HG02623 (cell line): Measurements from ENCODE around the gene SMAD4.
"Not testable (repeated sequence)": the region's sequence is repeated elsewhere in the genome, so short reads cannot be mapped to it uniquely, and the experiment has no call there.

ENCODE experiments used
- ATAC-seq: cut with Tn5 transposase; IDR thresholded peaks from one replicate; pipeline ENCODE4 v1.9.1; 2021; ENCODE audit warnings: moderate library complexity; ENCODE audit not compliant: unreplicated experiment

The SMAD4 gene

DNA sequence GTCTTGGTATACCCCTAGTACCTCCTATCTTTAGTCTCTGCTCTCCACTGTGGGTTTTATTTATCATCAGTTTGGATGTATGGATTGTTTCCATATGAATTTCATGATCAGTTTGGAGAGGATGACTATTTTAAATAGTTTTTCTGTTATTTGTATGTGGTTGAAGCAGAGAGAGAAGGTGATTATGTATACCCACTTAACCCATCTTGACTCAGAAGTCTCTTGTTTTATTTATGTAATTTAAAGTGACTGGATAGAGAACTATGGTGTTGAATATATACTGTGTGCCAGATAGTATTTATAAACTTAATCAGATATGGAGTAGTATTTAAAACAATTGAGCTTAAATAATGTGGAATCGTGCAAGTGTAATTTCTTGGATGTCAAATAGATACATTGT lies 39.9 kb downstream of the SMAD4 start:
- no peak for ATAC-seq

DNA sequence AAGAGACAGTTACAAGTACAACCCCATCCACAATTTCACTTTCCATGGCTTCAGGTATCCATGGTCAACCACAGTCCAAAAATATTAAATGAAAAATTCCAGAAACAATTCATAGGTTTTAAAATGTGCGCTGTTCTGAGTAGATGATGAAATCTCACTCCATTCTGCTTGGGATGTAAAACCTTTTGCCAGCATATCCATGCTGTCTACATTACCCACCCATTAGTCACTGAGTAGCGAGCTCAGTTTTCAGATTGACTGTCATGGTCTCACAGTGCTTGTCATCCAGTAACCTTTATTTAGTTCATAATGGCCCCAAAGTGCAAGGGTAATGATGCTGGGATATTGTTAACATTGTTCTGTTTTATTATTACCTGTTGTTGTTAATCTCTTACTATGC lies 40.5 kb downstream of the SMAD4 start:
- ATAC-seq: no peak

DNA sequence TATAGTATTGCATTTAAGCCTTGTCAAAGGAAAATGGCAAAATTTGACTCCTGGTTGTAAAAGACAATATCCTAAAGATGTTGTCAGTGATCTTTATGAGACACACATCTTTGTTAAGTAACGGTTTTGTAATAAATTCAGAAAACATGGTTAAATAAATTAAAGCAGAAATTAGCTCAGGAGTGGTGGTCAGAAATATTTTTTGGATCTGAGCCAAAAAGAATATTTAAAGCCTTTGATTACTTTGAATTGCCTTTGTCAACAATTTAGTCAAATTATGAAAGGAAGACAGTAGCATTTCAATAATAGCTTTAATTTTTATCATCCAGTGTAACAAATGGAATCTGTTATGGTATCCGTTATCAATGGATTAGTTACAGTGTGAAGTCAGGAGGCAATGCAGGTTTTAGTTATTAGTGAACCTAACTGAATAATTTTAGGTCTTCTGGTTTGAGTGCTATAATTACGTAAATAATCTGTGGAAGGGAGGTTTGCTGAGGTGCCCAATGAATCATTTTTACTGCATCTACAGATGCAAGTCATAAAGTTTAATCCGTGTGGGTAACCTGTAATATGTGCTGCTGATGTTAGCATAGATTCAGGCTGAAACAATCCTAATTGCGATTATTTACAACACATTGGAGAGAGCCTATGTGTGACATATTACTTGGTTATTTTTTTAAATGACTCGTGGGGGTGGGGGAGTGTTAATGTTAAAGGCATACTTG lies 42.7 kb downstream of the SMAD4 start:
- ATAC-seq: no peak

DNA sequence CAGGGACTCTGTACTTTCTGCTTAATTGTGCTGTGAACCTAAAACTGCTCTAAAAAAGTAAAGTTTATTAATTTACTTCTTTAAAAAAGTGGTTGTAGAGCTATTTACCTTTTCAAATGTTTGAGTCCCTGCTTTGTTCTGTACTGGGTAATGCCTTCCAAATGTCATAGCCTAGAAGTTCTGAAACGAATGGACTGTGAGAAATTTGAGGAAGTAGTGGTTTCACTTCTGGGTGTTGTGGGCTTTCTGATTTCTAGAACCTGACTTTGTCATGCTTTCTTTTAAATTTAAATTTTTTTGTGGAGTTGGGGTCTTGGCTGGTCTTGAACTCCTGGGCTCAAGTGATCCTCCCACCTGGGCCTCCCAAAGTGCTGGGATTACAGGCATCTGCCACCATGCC lies 44.6 kb downstream of the SMAD4 start:
- ATAC-seq: peak; percentile 71

DNA sequence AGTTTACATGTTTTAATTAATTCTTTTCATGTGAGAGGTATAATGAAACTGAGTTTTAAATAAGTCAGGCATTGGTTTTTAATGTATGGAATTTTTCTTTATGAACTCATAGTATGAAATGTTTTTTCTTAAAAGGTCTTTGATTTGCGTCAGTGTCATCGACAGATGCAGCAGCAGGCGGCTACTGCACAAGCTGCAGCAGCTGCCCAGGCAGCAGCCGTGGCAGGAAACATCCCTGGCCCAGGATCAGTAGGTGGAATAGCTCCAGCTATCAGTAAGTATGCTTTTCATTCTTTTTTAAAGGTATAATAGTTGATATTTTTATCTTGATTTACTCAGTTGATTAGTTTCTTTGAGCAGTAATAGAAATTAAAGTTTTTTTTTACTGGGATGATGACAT lies 46.5 kb downstream of the SMAD4 start:
- ATAC-seq: no peak

DNA sequence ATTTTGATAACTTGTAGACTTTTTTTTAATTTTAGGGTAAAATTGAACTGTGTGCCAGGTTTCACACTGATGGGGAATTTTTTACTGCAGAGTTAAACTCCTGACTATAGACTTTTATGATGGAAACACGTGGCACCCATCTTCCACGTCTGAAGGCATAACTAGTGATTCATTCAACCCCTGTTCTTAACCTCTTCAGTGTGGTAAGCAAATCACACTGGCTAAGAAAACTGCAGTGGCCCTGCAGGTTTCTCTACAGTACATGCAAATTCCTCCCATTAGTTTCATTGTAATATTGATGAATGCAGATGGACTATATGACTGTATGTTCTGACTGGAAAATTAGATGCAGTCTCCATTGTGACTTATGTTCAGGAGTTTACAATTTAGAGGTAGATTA lies 47.2 kb downstream of the SMAD4 start:
- peak; percentile 61 for ATAC-seq

DNA sequence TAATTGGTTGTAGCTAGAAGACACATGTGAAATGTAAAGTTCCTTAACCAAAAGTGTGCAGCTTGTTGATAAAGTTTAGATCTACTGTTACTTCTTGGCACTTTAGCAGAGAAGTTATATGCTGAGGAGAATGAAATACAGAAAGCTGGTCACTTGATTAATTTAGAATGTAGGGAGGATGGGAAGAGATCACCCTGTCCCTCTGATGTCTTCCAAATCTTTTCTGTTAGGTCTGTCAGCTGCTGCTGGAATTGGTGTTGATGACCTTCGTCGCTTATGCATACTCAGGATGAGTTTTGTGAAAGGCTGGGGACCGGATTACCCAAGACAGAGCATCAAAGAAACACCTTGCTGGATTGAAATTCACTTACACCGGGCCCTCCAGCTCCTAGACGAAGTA lies 48.0 kb downstream of the SMAD4 start:
- no peak for ATAC-seq

DNA sequence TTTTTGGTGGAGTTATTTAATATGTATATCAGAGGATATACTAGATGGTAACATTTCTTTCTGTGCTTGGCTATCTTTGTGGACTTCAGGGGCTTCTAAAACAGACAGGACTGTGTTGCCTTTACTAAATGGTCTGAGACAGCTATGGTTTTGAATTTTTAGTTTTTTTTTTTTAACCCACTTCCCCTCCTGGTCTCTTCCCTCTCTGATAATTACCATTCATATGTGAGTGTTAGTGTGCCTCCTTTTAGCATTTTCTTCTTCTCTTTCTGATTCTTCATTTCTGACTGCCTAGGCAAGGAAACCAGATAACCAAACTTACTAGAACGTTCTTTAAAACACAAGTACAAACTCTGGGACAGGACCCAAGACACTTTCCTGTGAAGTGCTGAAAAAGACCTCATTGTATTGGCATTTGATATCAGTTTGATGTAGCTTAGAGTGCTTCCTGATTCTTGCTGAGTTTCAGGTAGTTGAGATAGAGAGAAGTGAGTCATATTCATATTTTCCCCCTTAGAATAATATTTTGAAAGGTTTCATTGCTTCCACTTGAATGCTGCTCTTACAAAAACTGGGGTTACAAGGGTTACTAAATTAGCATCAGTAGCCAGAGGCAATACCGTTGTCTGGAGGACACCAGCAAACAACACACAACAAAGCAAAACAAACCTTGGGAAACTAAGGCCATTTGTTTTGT lies 52.7 kb downstream of the SMAD4 start:
- peak; percentile 71 for ATAC-seq

DNA sequence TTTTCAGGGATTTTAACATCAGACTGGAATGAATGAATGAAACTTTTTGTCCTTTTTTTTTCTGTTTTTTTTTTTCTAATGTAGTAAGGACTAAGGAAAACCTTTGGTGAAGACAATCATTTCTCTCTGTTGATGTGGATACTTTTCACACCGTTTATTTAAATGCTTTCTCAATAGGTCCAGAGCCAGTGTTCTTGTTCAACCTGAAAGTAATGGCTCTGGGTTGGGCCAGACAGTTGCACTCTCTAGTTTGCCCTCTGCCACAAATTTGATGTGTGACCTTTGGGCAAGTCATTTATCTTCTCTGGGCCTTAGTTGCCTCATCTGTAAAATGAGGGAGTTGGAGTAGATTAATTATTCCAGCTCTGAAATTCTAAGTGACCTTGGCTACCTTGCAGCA lies 53.4 kb downstream of the SMAD4 start:
- no peak for ATAC-seq

DNA sequence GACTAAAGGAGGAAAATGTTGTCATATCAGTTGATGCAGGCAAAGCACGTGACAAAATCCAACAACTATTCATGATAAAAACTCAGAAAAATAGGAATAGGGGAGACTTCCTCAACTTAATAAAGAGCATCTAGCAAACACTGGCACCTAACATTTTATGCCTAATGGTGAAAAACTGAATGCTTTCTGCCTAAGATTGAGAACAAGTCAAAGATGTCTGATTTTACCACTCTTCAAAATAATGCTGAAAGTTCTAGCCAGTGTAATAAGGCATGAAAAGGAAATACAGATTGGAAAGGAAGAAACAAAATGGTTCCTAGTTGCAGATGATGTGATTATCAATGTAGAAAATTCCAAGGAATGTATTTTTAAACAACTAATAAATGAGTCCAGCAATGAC lies 58.4 kb downstream of the SMAD4 start:
- ATAC-seq: no peak

DNA sequence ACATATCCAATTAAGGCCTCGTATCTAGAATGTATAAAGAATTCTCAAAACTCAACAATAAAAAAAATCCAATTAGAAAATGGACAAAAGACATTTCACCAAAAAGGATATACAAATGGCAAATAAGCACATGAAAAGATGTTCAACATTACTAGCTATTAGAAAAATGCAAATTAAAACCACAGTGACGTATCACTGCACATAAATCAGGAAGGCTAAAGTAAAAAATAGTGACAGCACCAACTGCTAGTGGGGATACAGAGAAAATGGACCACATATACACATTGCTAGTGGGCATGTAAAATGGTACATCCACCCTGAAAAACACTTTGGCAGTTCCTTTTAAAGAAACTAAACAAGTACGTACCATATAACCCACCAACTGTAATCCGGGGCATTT lies 59.7 kb downstream of the SMAD4 start:
- ATAC-seq: no peak

DNA sequence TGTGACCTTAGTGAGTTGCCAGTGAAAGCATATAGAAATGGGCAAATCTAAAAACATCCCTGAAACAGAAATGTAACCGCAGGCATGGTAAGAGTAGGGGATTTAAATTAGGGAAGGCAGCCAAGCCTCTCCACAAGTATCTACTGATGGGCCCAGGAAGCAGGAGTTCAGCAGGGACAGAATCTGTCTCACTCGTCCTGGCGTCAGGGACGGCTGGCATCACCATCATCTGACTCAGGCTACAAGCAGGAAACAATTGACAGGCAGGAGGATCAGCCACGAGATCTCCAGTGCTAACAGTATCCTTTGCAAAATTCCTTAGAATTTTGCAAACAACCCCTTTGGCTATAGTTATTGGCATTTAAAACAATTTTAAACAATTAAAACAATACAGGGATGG lies 61.3 kb downstream of the SMAD4 start:
- ATAC-seq: no peak

DNA sequence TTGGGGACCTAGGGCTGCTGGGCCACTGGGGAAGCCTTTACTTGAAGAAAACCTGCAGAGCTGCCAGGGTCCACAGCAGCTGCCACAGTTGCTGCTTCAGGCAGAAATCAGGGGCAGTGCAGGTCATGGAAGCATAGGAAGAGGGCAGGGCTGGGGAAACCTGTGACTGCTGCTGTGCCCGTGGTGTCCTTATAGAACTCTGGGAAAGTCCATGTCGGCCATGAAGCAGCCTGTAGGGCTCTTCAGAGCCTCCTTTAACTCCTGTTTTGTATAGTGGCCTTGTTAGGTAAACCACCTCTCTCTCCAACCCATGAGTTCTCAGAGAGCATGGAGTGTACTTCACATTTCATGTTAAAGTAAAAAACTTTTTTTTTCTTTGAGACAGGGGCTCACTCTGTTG lies 62.1 kb downstream of the SMAD4 start:
- ATAC-seq: no peak

DNA sequence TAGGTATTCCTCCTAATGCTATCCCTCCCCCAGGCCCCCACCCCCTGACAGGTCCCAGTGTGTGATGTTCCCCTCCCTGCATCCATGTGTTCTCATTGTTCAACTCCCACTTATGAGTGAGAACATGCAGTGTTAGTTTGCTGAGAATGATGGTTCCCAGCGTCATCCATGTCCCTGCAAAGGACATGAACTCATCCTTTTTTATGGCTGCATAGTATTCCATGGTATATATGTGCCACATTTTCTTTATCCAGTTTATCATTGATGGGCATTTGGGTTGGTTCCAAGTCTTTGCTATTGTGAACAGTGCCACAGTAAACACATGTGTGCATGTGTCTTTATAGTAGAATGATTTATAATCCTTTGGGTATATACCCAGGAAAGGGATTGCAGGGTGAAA lies 63.0 kb downstream of the SMAD4 start:
- ATAC-seq: not testable (repeated sequence)

DNA sequence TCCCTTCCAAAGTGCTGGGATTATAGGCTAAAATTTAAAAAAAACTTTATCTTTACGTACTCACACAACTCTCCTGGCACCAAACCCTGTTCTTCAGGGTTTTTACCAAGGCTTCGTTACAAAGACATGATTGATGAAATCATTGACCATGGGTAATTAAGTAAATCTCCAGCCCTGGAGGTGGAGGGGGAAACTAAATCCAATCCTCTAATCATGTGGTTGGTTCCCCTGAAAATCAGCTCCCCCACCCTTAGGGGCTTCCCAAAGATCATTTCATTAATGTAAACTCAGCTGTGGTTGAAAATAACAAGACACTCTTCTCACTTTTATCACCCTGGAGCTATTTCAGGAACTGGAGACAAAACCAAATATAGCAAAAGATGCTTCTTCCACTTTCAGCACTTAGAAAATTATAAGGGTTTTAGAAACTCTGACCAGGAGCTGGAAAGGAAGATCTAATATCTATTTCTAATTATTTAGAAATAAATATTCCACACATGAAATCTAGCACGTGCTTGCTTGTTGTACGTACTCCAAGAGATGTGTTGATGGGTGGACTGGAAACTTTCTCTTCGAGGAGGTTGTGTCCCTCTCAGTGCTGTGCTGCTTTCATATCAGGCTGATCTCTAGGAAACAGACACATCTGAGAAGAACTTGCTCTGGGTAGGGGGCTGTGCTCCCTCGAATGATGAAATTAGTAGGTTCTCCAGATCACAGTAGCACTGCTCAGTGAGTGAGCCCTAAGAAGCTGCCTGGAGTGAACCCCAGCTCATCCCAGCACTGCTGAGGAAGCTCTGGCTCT lies 67.2 kb downstream of the SMAD4 start:
- no peak for ATAC-seq

DNA sequence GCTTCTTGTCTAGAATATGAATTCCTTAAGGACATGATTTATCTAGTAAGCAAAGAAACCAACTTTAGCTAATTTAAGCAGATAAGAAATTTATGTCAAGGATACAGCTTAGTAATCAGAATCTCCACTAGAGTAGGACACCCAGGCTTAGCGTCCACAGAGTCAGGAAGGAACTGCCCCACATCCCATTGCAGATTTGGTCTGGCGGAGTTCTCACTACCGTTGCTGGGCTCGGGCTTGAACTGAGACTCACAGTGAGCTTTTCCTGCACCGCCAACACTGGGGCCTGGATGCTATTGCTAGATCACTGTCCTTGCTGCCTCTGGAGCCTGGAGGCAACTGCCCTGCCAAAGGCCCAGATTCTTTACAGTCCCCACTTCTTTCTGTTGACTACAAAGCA lies 68.1 kb downstream of the SMAD4 start:
- no peak for ATAC-seq

DNA sequence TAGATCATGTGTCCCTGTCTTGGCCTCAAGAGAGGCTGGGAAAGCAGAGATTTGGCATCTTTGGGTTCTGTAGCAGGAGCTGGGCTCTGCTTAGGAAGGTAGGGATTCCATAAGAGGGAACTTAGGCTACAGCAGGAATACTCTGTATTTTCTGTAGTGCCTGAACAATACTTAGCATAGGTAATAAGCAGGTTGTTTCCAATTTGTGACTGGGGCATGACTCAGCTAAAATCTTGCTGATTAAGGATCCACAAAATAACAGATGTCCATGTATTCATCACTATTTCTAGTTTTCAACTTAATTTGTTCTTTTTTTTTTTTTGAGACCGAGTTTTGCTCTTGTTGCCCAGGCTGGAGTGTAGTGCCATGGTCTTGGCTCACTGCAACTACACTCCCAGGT lies 68.5 kb downstream of the SMAD4 start:
- ATAC-seq: no peak

DNA sequence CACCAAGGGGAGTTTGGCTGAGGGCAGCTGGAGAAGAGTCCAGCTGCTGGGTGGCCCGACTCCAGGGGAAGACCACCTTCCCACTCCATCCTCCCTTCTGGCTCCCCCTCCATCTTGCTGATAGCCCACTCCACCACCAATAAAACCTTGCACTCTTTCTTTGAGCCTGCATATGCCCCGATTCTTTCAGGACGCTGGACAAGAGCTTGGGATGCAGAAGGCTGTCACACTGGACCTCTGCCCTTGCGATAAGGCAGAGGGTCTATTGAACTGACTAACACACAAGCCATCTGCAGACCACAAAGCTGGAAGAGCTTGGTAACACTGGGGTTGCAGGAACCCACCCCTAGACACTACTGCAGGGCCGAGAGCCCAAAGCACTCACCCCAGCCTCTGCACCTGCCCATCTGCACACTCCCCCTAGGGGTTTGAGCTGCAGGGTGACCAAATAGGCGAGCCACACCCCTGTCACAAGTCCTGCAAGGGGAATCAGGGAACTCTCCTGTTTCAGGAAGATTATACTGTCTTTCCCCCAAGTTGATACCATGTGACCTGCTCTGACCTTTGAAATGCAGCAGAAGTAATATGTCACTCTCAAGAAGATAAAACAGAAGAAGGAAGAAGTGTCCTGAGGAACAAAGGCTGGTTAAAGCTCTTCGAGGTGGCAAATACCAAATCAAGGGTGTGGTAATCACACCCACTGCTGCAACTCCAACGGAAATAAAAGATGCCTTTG lies 70.5 kb downstream of the SMAD4 start:
- no peak for ATAC-seq

DNA sequence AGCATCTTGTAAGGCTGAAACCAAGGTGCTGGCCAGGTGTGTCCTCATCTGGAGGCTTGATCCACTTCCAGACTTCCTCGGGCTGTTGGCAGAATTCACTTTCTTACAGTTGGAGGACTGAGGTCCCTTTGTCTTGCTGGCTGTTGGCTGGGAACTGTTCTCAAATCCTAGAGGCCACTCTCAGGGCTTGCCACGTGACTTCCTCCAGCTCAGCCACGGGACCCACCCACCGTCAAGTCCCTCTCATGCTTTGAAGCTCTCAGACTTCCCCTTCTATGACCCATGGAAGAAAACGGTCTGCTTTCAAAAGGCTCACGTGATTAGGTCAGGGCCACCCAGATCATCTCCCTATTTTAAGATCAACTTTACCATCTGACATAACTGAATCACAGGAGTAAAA lies 77.1 kb downstream of the SMAD4 start:
- ATAC-seq: peak; percentile 41

DNA sequence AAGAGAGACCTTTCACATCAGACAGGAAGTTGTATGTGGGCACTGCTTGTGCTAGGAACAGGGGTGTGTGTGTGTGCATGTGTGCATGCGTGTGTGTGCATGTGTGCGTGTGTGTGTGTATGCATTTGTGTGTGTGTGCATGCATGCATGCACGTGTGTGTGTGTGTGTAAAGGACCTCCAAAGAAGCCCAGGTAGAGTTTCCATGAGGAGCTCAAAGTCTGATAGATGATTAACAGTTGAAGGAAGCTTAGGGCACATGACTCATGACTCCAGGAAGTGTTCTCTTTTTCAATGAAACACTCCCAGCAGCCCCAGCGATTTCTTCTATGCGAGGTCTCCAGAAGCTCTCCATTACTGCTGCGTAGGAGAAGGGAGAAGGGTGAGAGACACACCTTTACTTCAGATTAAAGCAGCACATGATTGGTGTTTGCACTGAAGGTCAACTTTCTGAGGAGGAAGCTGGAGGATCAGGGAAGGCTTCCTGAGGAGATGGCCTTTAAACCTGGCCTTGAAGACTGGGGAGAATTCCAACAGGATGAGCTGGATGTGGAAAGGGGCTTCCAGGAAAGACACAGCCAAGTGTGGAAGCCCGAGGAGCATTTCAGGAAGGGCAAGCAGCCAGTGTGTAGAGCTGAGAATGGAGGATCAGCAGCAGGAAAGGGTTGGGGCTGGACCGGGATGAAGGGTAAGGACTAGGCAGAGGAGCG lies 77.7 kb downstream of the SMAD4 start:
- no peak for ATAC-seq

DNA sequence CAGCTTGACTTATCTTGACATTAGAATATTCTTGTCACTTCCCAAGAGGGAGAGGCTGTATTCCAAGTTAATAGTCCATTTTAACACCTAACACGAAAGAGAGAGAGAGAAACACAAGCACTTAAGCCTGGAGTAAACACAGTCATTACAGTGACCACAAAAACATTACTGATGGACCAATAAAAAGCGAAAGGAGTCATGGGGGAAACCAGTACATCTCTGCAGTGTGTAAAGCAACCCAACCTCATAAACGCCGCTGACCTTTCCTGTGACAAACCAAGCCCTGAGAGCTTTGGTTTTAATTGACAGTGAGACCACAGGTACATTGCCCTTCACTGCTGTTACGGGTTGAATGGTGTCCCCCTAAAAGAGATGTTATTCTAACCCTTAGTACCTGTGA lies 78.3 kb downstream of the SMAD4 start:
- ATAC-seq: no peak
